Caco-2 (cell line): ENCODE results near the gene AOPEP. TPM values are rescaled to one million over a fixed set of nuclear protein-coding genes. Genes with fewer than 3 reads are reported as not detected.

Experiments used
- BruUV-seq: library from RNA; stranded (reverse); fragments of 400-500 nt; replicated peaks from 2 replicates; lab custom pipeline; 2021; lab: Mats Ljungman, UMichigan
- CTCF ChIA-PET: fragments of 300-600 bp; sonication (Branson Sonifier 250); formaldehyde crosslinking; loops from one replicate; lab custom pipeline; 2022; ENCODE audit warnings: antibody characterized with exemption; lab: Charles Lee
- POLR2A ChIA-PET: fragments of 300-600 bp; sonication (Branson Sonifier 250); formaldehyde crosslinking; loops from one replicate; lab custom pipeline; 2022; ENCODE audit warnings: antibody characterized with exemption; lab: Charles Lee
- DNase-seq, 2 experiments: peaks; one replicate each; pipeline versions ENCODE4 v3.0.0 to v3.0.0-alpha.2; 2020 to 2022
- H3K27me3 ChIP-seq: replicated peaks from 2 replicates; pipeline ENCODE4 v1.6.0; 2011; ENCODE audit warnings: low read length; ENCODE audit not compliant: control insufficient read depth, insufficient read depth
- H3K36me3 ChIP-seq: 2 replicates; pipeline ENCODE4 v1.5.1; 2011; ENCODE audit warnings: low read length; ENCODE audit not compliant: control insufficient read depth, insufficient read depth
- H3K4me1 ChIP-seq: fragments of 250-450 bp; sonication (Bioruptor Pico); 2 replicates; pipeline ENCODE4 v1.5.1; 2020; ENCODE audit warnings: mild to moderate bottlenecking
- H3K4me3 ChIP-seq: 2 replicates; pipeline ENCODE4 v1.5.1; 2011; ENCODE audit warnings: low read depth, mild to moderate bottlenecking, control low read depth, low read length
- H3K9me3 ChIP-seq: fragments of 250-450 bp; sonication (Bioruptor Pico); 2 replicates; pipeline ENCODE4 v1.5.1; 2020; ENCODE audit warnings: mild to moderate bottlenecking, moderate library complexity
- H3K27ac Mint-ChIP-seq: one replicate; pipeline ENCODE4 v1.8.0; 2022; ENCODE audit warnings: mixed read lengths; ENCODE audit not compliant: unreplicated experiment
- H3K27me3 Mint-ChIP-seq: one replicate; pipeline ENCODE4 v1.8.0; 2022; ENCODE audit warnings: mixed read lengths; ENCODE audit not compliant: insufficient read depth, unreplicated experiment
- H3K36me3 Mint-ChIP-seq: one replicate; pipeline ENCODE4 v1.8.0; 2022; ENCODE audit warnings: mild to moderate bottlenecking, mixed read lengths; ENCODE audit not compliant: insufficient read depth, unreplicated experiment
- H3K4me1 Mint-ChIP-seq: one replicate; pipeline ENCODE4 v1.8.0; 2022; ENCODE audit warnings: low read depth, mixed read lengths; ENCODE audit not compliant: unreplicated experiment
- H3K4me3 Mint-ChIP-seq: one replicate; pipeline ENCODE4 v1.8.0; 2022; ENCODE audit warnings: mild to moderate bottlenecking, moderate library complexity, mixed read lengths; ENCODE audit not compliant: unreplicated experiment
- H3K9me3 Mint-ChIP-seq: one replicate; pipeline ENCODE4 v1.8.0; 2022; ENCODE audit warnings: mixed read lengths; ENCODE audit not compliant: unreplicated experiment
- intact Hi-C: fragments of 100-400 bp; cut with micrococcal nuclease; formaldehyde crosslinking; loops from one replicate; pipeline ENCODE4 v1.10.0; 2022; ENCODE audit not compliant: unreplicated experiment
- total RNA-seq: library from RNA; stranded (reverse); gene quantifications from 2 replicates; pipeline ENCODE4 v1.2.3, GENCODE V29; 2022
- TF ChIP-seq, protein P1 (sequence below), 2 experiments: fragments of 200-600 bp in 1 of 2; IDR thresholded peaks; 1 replicate in 1 of 2; 2 replicates in 1 of 2; pipeline versions ENCODE4 v1.5.1 to v1.8.0; 2011 to 2022; ENCODE audit warnings: antibody characterized with exemption in 1 of 2, control low read depth in 1 of 2, inconsistent platforms in 1 of 2, low read depth in 1 of 2, low read length in 1 of 2, mild to moderate bottlenecking in 1 of 2, moderate library complexity in 1 of 2; ENCODE audit not compliant: insufficient read depth in 1 of 2, severe bottlenecking in 1 of 2, unreplicated experiment in 1 of 2

AOPEP gene
- total RNA-seq, 1 experiment from 2014 or later: 63.3 TPM

DNA sequence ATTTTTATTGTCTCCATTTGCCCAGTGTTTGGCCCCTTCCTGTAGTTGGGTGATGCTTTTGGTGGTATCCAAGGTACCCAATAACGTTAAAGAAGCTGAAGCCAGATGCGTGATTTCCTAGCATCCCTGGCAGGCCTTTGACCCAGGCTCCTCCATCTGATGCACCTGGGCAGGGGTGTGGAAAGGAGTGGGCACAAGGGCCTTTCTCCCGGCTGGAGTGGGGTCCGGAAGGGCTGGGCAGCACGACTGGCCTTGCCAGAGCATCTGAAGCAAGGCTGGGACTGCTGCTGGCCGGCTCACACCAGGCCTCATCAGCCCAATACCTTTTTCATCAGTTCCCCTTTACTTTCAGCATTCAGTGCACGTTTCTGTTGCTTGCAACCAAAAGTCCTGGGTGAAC lies 370.8 kb downstream of the AOPEP start:
- H3K36me3 Mint-ChIP-seq: peaks cover 65% of the 10 kb centered on the region
- POLR2A ChIA-PET: no interaction called here

DNA sequence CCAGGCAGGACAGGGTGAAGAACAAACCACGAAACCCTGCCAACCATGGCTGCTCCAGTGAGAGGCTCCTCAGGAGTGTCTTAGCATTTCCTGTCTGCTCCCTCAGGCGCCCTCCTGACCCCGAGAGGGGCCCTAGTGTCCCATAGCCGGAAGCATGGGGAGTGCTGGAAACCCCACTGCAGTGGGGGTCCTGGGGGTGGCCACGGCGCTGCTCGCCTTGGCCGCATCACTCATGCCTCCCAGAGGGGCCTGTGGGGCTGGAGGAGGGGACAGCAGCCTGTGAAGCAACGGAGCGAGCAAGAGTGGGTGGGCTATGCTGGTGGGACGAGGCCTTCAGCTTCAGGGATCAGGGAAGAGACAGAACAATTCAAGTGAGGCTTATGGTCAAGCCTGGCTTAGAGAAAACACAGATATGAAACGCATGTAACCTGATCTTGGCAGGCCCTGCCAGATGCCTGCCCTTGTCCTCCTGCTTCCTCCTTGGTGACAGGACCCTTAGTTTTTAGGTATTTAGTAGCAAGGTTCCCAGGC lies 372.0 kb downstream of the AOPEP start:
- DNase-seq: no peak
- Histone ChIP-seq H3K4me1 (peaks cover 13% of the 10 kb centered on the region), H3K4me3 (no peak overlapping the region), H3K27me3 (no peaks in the 10 kb centered on the region), H3K9me3 (no peaks in the 10 kb centered on the region), H3K36me3 (no peaks in the 10 kb centered on the region)
- Mint-ChIP-seq H3K36me3 (peaks cover 62% of the 10 kb centered on the region), H3K9me3 (no peaks in the 10 kb centered on the region), H3K27me3 (no peaks in the 10 kb centered on the region), H3K4me3 (no peak overlapping the region), H3K27ac (peak overlapping the region; percentile 77), H3K4me1 (peaks cover 7% of the 10 kb centered on the region)
- no TSS peak for BruUV-seq
- ChIA-PET POLR2A (no interaction called here), CTCF (no interaction called here)
- intact Hi-C loops: no loop called here
- TF ChIP-seq, protein P1, sequence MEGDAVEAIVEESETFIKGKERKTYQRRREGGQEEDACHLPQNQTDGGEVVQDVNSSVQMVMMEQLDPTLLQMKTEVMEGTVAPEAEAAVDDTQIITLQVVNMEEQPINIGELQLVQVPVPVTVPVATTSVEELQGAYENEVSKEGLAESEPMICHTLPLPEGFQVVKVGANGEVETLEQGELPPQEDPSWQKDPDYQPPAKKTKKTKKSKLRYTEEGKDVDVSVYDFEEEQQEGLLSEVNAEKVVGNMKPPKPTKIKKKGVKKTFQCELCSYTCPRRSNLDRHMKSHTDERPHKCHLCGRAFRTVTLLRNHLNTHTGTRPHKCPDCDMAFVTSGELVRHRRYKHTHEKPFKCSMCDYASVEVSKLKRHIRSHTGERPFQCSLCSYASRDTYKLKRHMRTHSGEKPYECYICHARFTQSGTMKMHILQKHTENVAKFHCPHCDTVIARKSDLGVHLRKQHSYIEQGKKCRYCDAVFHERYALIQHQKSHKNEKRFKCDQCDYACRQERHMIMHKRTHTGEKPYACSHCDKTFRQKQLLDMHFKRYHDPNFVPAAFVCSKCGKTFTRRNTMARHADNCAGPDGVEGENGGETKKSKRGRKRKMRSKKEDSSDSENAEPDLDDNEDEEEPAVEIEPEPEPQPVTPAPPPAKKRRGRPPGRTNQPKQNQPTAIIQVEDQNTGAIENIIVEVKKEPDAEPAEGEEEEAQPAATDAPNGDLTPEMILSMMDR (IDR thresholded peaks at IDR 0.05; ENCODE audit: insufficient read depth in 1 of 2, low read depth in 1 of 2, low read length in 1 of 2, severe bottlenecking in 1 of 2, unreplicated experiment in 1 of 2): no peak

More for the DNA sequence above, 370.8 kb downstream of the AOPEP start:
- Mint-ChIP-seq H3K27me3 (no peaks in the 10 kb centered on the region), H3K4me3 (no peak overlapping the region), H3K27ac (peak overlapping the region; percentile 77), H3K9me3 (no peaks in the 10 kb centered on the region), H3K4me1 (peaks cover 16% of the 10 kb centered on the region)
- CTCF ChIA-PET: no interaction called here
- Histone ChIP-seq H3K36me3 (no peaks in the 10 kb centered on the region), H3K4me1 (peaks cover 23% of the 10 kb centered on the region), H3K27me3 (no peaks in the 10 kb centered on the region), H3K4me3 (no peak overlapping the region), H3K9me3 (no peaks in the 10 kb centered on the region)
- DNase-seq: no peak
- intact Hi-C loops: no loop called here
- no TSS peak for BruUV-seq
- TF ChIP-seq, protein P1 (IDR thresholded peaks at IDR 0.05; ENCODE audit: insufficient read depth in 1 of 2, low read depth in 1 of 2, low read length in 1 of 2, severe bottlenecking in 1 of 2, unreplicated experiment in 1 of 2): no peak

DNA sequence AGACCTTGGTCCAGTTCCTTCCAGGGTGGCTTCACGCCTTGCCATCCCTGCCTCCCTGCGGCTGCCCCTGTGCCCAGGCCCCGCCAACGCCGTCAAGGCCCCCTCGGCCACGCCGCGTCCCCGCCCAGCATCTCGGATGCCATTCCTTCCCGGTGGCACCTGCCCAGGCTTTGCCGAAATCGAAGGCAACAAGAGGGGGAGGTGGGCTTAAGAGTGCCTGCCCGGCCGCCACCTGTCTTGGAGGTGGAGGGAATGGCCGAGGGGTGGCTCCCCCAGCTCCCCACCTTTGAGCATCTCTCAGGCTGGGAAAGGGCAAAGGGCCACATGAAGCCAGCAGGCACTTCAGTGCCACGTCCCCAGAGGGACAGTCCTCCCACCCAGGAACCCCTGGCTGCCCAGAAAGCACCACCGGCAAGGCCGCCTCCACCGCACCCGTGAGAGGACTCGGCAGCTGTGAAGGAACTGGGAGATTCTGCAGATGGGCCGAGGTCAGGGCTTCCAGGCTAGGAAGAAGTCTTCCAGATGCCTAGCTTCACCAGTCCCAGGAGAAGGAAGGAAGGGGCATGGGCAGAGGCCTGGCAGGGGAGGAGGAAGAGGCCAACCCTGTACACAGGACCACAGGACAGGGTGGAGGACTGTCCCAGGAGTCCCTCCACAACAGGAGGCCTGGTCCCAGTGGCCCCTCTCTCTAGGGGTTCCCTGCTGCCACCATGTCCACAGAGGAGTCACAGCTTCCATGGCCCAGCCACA lies 373.0 kb downstream of the AOPEP start:
- Histone ChIP-seq H3K27me3 (no peaks in the 10 kb centered on the region), H3K9me3 (no peaks in the 10 kb centered on the region), H3K36me3 (no peaks in the 10 kb centered on the region), H3K4me3 (no peak overlapping the region), H3K4me1 (peaks cover 13% of the 10 kb centered on the region)
- peaks cover 7% of the 10 kb centered on the region for H3K4me1 Mint-ChIP-seq
- no peaks in the 10 kb centered on the region for H3K27me3 Mint-ChIP-seq
- no peak overlapping the region for H3K27ac Mint-ChIP-seq
- no peak overlapping the region for H3K4me3 Mint-ChIP-seq
- no peak for DNase-seq
- peaks cover 58% of the 10 kb centered on the region for H3K36me3 Mint-ChIP-seq
- CTCF ChIA-PET: no interaction called here
- TF ChIP-seq, protein P1 (IDR thresholded peaks at IDR 0.05; ENCODE audit: insufficient read depth in 1 of 2, low read depth in 1 of 2, low read length in 1 of 2, severe bottlenecking in 1 of 2, unreplicated experiment in 1 of 2): no peak
- intact Hi-C loops: no loop called here
- BruUV-seq: no TSS peak
- no peaks in the 10 kb centered on the region for H3K9me3 Mint-ChIP-seq
- POLR2A ChIA-PET: no interaction called here
